Skeletal muscle satellite cell (primary cell): ENCODE results near the gene SERTAD1.
"Not testable (repeated sequence)": the region's sequence is repeated elsewhere in the genome, so short reads cannot be mapped to it uniquely, and the experiment has no call there.

Source experiments
- H3K27me3 ChIP-seq: 2 replicates; pipeline ENCODE4 v1.7.0; 2013; ENCODE audit warnings: low read length; ENCODE audit not compliant: control insufficient read depth, insufficient read depth
- H3K36me3 ChIP-seq: 2 replicates; pipeline ENCODE4 v1.7.0; 2013; ENCODE audit warnings: mild to moderate bottlenecking, control low read depth, low read length; ENCODE audit not compliant: insufficient read depth
- H3K4me1 ChIP-seq: 2 replicates; pipeline ENCODE4 v1.7.0; 2013; ENCODE audit warnings: low read length; ENCODE audit not compliant: control insufficient read depth, insufficient read depth
- H3K4me2 ChIP-seq: 2 replicates; pipeline ENCODE4 v1.7.0; 2013; ENCODE audit warnings: mild to moderate bottlenecking, low read length
- H3K4me3 ChIP-seq: 2 replicates; pipeline ENCODE4 v1.7.0; 2013; ENCODE audit warnings: low read length
- H3K9ac ChIP-seq: 2 replicates; pipeline ENCODE4 v1.7.0; 2013; ENCODE audit warnings: mild to moderate bottlenecking, low read depth, low read length, moderate library complexity
- H3K9me3 ChIP-seq: replicated peaks from 2 replicates; pipeline ENCODE4 v1.7.0; 2013; ENCODE audit warnings: mild to moderate bottlenecking, control low read depth, low read length

Gene SERTAD1

DNA sequence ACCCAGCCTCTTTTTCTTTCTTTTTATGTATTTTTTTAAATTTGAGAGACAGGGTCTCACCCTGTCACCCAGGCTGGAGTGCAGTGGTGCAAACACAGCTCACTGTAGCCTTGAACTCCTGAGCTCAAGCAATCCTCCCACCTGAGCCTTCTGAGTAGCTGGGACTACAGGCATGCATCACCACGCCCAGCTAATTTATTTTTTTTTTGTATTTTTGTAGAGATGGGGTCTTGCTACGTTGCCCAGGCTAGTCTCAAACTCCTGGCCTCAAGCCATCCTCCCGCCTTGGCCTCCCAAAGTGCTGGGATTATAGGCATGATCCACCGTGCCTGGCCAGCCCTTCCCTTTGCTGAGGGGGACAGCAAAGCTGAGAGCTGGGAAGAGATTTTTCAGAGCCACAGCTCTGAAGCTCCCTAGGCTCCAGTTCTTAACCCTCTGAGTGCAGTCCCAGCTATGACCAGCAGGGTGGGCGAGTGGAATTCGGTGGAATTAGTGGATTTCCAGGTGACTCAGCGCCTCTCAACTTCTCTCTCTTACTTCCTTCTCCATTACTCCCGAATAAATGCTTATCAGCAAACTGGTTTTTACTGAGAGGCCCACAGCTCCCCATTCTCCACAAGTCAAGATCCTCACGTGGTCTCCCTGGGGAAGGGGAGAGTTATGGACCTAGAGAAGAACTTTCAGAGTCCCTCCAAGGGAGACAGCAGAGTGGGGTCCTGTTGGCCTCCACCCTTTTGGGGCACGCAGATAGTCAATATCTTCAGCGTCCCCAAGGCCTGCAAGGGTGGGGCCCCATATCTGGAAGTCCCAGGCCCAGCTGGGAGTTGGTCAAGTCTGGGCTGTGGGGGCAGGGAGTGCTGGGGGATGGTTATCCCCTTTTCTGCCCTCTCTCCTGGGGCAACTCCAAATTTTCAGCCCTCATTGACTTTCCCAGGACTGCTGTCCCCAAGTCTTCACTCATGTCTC lies 38.5 kb upstream of the SERTAD1 start:
- H3K4me3 ChIP-seq, result peak overlapping the region; percentile 83
- H3K9me3 ChIP-seq, result no peaks in the 10 kb centered on the region
- peak overlapping the region; percentile 83 for H3K9ac ChIP-seq
- H3K4me2 ChIP-seq, result peak overlapping the region; percentile 87
- H3K4me1 ChIP-seq, result peaks cover 29% of the 10 kb centered on the region
- H3K27me3 ChIP-seq, result peaks cover 8% of the 10 kb centered on the region
- H3K36me3 ChIP-seq, result no peaks in the 10 kb centered on the region

GRCh38 chr19:40463587-40464037 lies 37.8 kb upstream of the SERTAD1 start:
- H3K36me3 ChIP-seq, H3K4me3 ChIP-seq, H3K9me3 ChIP-seq, H3K27me3 ChIP-seq: not testable (repeated sequence)
- H3K9ac ChIP-seq, result peak overlapping the region; percentile 9
- peaks cover 29% of the 10 kb centered on the region for H3K4me1 ChIP-seq
- H3K4me2 ChIP-seq, result peak overlapping the region; percentile 7

DNA sequence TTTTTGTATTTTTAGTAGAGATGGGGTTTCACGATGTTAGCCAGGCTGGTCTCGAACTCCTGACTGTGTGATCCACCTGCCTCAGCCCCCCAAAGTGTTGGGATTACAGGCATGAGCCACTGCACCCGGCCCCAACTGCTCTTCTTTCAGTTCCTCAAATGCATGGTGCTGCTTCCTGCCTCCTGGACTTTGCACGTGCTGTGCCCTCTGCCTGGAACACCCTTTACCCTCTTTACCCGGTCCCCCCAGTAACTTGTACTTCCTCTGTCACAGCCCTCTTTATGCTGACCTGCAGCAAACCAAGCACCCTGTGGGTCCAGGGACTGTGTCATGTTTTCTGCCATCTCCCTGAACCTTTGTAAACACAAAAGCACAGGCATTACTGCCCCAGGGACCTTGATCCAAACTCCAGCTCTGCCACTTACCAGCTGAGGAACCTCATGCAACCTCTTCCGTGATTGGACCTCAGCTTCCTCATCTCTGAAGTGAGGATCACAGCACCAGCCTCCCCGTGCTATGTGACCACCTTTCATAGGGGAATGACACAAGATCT lies 36.0 kb upstream of the SERTAD1 start:
- peaks cover 3% of the 10 kb centered on the region for H3K36me3 ChIP-seq
- no peak overlapping the region for H3K9ac ChIP-seq
- peaks cover 7% of the 10 kb centered on the region for H3K27me3 ChIP-seq
- H3K4me2 ChIP-seq, result no peak overlapping the region
- peaks cover 28% of the 10 kb centered on the region for H3K4me1 ChIP-seq
- no peaks in the 10 kb centered on the region for H3K9me3 ChIP-seq
- no peak overlapping the region for H3K4me3 ChIP-seq

DNA sequence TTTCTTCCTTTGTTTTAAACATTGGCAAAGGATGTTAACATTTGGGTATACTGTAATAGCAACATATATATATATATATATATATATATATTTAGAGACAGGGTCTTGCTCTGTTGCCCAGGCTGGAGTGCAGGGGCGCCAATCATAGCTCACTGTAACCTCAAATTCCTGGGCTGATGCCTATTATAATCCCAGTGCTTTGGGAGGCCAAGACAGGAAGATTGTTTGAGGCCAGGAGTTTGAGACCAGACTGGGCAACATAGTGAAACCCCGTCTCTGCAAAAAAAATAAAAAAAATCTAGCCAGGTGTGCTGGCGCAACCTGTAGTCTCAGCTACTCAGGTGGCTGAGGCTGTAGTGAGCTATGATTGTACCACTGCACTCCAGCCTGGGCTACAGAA lies 34.4 kb upstream of the SERTAD1 start:
- Histone ChIP-seq H3K36me3 (peaks cover 3% of the 10 kb centered on the region), H3K27me3 (no peaks in the 10 kb centered on the region), H3K4me2 (no peak overlapping the region), H3K9me3 (no peaks in the 10 kb centered on the region), H3K4me3 (no peak overlapping the region), H3K4me1 (peaks cover 20% of the 10 kb centered on the region), H3K9ac (no peak overlapping the region)

GRCh38 chr19:40458597-40458974 lies 32.8 kb upstream of the SERTAD1 start:
- no peak overlapping the region for H3K4me2 ChIP-seq
- H3K36me3 ChIP-seq, result peaks cover 3% of the 10 kb centered on the region
- H3K9ac ChIP-seq, result no peak overlapping the region
- H3K4me1 ChIP-seq, result peaks cover 4% of the 10 kb centered on the region
- no peaks in the 10 kb centered on the region for H3K27me3 ChIP-seq
- H3K9me3 ChIP-seq, result no peaks in the 10 kb centered on the region
- H3K4me3 ChIP-seq, result no peak overlapping the region

GRCh38 chr19:40457953-40458596 lies 32.3 kb upstream of the SERTAD1 start:
- no peak overlapping the region for H3K9ac ChIP-seq
- peaks cover 3% of the 10 kb centered on the region for H3K36me3 ChIP-seq
- no peak overlapping the region for H3K4me2 ChIP-seq
- H3K9me3 ChIP-seq, result no peaks in the 10 kb centered on the region
- H3K4me1 ChIP-seq, result peaks cover 1% of the 10 kb centered on the region
- H3K4me3 ChIP-seq, result no peak overlapping the region
- H3K27me3 ChIP-seq, result no peaks in the 10 kb centered on the region

GRCh38 chr19:40457048-40457447 lies 31.3 kb upstream of the SERTAD1 start:
- Histone ChIP-seq H3K4me1 (no peaks in the 10 kb centered on the region), H3K27me3 (no peaks in the 10 kb centered on the region), H3K4me2 (no peak overlapping the region), H3K9ac (no peak overlapping the region), H3K9me3 (no peaks in the 10 kb centered on the region), H3K36me3 (peaks cover 3% of the 10 kb centered on the region), H3K4me3 (no peak overlapping the region)

DNA sequence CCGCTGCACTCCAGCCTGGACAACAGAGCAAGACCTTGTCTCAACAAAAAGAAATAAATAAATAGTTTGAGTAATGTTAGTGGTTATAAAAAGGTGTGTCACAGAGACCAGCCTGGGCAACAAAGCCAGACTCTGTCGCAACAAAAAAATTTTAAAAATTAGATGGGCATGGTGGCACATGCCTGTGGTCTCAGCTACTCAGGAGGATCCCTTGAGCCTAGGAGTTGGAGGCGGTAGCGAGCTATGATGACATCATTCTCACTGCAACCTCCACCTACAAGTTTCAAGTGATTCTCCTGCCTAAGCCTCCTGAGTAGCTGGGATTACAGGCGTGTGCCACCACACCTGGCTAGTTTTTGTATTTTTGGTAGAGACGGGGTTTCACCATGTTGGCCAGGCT lies 28.2 kb upstream of the SERTAD1 start:
- not testable (repeated sequence) for H3K4me3 ChIP-seq, H3K27me3 ChIP-seq, H3K9me3 ChIP-seq, H3K36me3 ChIP-seq, H3K4me1 ChIP-seq, H3K9ac ChIP-seq, H3K4me2 ChIP-seq

GRCh38 chr19:40453151-40453735 lies 27.5 kb upstream of the SERTAD1 start:
- H3K36me3 ChIP-seq, result peaks cover 6% of the 10 kb centered on the region
- no peak overlapping the region for H3K4me3 ChIP-seq
- no peaks in the 10 kb centered on the region for H3K9me3 ChIP-seq
- H3K4me1 ChIP-seq, result no peaks in the 10 kb centered on the region
- H3K9ac ChIP-seq, result no peak overlapping the region
- H3K4me2 ChIP-seq, result no peak overlapping the region
- H3K27me3 ChIP-seq, result no peaks in the 10 kb centered on the region

DNA sequence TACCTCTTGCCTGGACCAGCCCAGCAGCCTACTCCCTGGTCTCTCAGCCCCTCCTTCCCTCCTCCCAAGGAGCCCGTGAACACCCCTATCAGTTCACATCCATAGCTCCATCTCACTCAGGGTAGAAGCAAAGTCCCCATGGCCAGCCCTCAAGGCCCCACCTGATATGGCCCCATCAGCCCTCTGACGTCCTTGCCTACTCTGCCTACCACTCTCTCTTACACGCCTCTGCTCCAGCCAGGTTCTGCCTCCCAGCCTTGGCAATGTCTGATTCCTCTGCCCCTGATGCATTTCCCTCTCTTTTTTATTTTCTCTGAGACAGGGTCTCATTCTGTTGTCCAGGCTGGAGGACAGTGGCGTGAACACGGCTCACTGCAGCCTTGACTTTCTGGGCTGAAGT lies 26.2 kb upstream of the SERTAD1 start:
- Histone ChIP-seq H3K4me1 (no peaks in the 10 kb centered on the region), H3K4me2 (no peak overlapping the region), H3K4me3 (no peak overlapping the region), H3K27me3 (no peaks in the 10 kb centered on the region), H3K9me3 (no peaks in the 10 kb centered on the region), H3K9ac (no peak overlapping the region), H3K36me3 (peaks cover 3% of the 10 kb centered on the region)

GRCh38 chr19:40450664-40451063 lies 24.9 kb upstream of the SERTAD1 start:
- H3K4me1 ChIP-seq, result peaks cover 4% of the 10 kb centered on the region
- no peak overlapping the region for H3K4me2 ChIP-seq
- no peak overlapping the region for H3K4me3 ChIP-seq
- no peak overlapping the region for H3K9ac ChIP-seq
- H3K27me3 ChIP-seq, result no peaks in the 10 kb centered on the region
- H3K9me3 ChIP-seq, result no peaks in the 10 kb centered on the region
- H3K36me3 ChIP-seq, result peaks cover 3% of the 10 kb centered on the region
